ENCODE data around the gene CPNE9. TPM values are rescaled to one million over a fixed set of nuclear protein-coding genes. Genes with fewer than 3 reads are reported as not detected.

Gene CPNE9
- total RNA-seq, 4 donors from 2014 or later, result not detected

Other genes with a start within 250 kb of the CPNE9 start
- gene LHFPL4, start 150.0 kb upstream of the CPNE9 start, total RNA-seq, result under 1 TPM in 2 of 4 donors, not detected in 2; 0.14 to 0.32 TPM
- gene MTMR14, start 54.3 kb upstream of the CPNE9 start, total RNA-seq, result 10 to 100 TPM; 34.5 to 43.4 (median 40.4) TPM
- gene BRPF1, start 27.9 kb downstream of the CPNE9 start, total RNA-seq, result 10 to 100 TPM in 3 of 4 donors, 1 to 10 TPM in 1; 9.4 to 18.7 (median 14.9) TPM
- 10 to 100 TPM; 27.8 to 69.5 (median 39.7) TPM for gene OGG1, start 46.1 kb downstream of the CPNE9 start, total RNA-seq
- gene CAMK1, start 66.1 kb downstream of the CPNE9 start, total RNA-seq, result 10 to 100 TPM in 3 of 4 donors, 1 to 10 TPM in 1; 5.6 to 45.0 (median 15.6) TPM
- 100 to 1,000 TPM in 2 of 4 donors, 10 to 100 TPM in 2; 53.7 to 504 (median 92.0) TPM for gene TADA3, start 88.6 kb downstream of the CPNE9 start, total RNA-seq
- gene ARPC4, start 89.2 kb downstream of the CPNE9 start, total RNA-seq, result 100 to 1,000 TPM; 104 to 189 (median 143) TPM
- 100 to 1,000 TPM in 2 of 4 donors, 10 to 100 TPM in 2; 47.4 to 352 (median 154) TPM for gene TTLL3, start 106.4 kb downstream of the CPNE9 start, total RNA-seq
- gene RPUSD3, start 140.2 kb downstream of the CPNE9 start, total RNA-seq, result 10 to 100 TPM; 34.1 to 78.0 (median 43.9) TPM
- 10 to 100 TPM in 3 of 4 donors, under 1 TPM in 1; 1.00 to 50.5 (median 48.0) TPM for gene CIDEC, start 176.4 kb downstream of the CPNE9 start, total RNA-seq
- 10 to 100 TPM in 3 of 4 donors, 1 to 10 TPM in 1; 5.8 to 73.0 (median 28.5) TPM for gene JAGN1, start 186.8 kb downstream of the CPNE9 start, total RNA-seq
- 100 to 1,000 TPM in 2 of 4 donors, 10 to 100 TPM in 2; 81.5 to 178 (median 108) TPM for gene IL17RE, start 199.0 kb downstream of the CPNE9 start, total RNA-seq
- 10 to 100 TPM; 61.1 to 74.4 (median 67.1) TPM for gene IL17RC, start 213.3 kb downstream of the CPNE9 start, total RNA-seq
- 10 to 100 TPM in 3 of 4 donors, 1 to 10 TPM in 1; 7.1 to 36.8 (median 18.9) TPM for gene CRELD1, start 230.0 kb downstream of the CPNE9 start, total RNA-seq
- gene PRRT3, start 248.6 kb downstream of the CPNE9 start, total RNA-seq, result 1 to 10 TPM in 3 of 4 donors, under 1 TPM in 1; 0.20 to 3.0 (median 1.6) TPM